Activated CD4-positive, alpha-beta T cell treated with anti-CD3 and anti-CD28 coated beads, Interleukin-2, amount 50 U/mL, for 4 hours (primary cell): ENCODE data around the gene NVL.
"Not testable (repeated sequence)": the region's sequence is repeated elsewhere in the genome, so short reads cannot be mapped to it uniquely, and the experiment has no call there.

ENCODE experiments used
- DNase-seq, 2 experiments: peaks; one replicate each; pipeline ENCODE4 v3.0.0-alpha.2; 2020

Gene NVL

DNA sequence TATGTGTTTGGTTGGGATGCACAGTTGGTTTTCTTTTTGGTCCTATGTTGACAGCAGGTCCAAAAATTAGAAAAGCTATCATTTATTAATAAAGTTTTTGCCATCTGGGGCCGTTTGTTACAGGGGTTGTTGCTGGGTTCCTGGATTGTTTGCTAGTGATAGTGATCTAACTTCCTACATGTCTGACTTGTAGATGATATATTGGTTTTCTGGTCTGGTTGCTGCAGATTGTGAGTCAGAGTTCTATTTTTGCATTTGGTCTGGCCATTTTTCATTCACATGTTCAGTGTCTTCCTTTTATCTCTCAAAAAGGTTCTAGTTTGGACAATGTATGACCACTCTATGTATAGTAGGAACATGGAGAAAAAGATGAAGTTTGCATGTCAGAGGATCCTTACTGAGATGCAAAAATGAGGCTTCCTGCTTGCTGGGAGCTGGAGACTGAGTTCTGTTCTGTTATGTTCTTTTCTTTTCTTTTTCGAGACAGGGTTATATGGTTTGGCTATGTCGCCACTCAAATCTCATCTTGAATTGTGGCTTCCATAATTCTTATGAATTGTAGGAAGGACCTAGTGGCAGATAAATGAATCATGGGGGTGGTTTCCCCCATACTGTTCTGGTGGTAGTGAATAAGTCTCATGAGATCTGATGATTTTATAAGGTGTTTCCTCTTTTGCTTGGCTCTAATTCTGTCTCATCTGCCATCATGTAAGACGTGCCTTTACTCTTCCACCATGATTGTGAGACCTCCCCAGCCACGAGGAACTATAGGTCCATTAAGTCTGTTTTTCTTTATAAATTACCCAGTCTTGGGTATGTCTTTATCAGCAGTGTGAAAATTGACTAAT, 4.2 kb upstream of the NVL start:
- no peak for DNase-seq

DNA sequence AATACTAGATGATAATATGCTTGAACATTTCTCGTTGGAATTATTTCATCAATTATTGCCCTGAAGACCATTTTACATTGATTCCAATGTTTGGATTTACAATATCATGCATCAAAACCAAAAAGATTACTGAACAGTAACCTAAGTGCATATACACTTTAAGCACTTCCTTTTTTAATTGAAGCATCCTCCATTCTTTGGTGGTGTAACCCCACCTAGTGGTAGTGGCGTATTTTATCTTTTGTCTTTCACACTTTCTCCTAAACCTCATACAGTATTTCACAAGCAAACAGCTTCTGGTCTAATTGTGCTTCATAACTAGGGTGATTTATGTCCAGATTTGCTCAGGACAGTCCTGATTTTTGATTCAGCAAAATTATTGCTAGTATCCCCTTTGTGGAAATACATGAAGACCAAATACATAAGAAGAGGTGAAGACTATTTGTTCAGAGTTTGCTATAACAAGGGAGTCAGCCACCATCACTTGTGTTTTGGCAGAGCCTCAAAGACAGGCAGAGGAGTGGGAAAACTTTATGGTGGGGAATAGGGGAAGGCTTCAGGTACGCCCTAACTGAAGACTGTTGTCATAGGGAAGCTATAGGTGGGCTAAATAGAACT, 3.4 kb upstream of the NVL start:
- no peak for DNase-seq

DNA sequence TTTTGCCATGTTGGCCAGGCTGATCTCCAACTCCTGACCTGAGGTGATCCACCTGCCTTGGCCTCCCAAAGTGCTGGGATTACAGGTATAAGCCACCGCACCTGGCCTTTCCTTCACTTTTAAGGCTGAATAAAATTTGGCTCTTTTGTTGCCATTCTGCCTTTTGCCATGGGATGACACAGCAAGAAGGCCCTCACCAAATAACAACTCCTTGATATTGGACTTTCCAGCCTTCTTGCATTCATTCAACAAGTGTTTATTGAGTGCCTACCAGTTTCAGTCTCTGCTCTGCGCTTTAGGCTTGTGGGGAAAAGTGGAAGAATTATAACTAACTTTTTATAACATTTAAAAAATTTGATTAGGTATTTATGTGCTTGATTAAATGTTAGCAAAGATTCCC, 1.9 kb upstream of the NVL start:
- DNase-seq = no peak

DNA sequence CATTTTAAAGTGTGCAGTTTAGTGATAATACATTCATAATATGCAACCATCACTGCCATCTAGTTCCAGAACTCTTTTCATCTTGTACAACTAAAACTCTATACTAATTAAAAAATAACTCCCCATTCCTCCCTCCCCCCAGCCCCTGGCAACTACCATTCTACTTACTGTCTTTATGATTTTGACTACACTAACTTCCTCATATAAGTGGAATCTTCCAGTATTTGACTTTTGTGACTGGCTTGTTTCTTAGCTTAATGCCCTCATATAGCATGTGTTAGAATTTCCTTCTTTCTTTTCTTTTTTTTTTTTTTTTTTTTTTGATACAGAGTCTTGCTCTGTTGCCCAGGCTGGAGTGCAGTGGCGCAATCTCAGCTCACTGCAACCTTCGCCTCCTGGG, 1.4 kb upstream of the NVL start:
- DNase-seq = no peak

DNA sequence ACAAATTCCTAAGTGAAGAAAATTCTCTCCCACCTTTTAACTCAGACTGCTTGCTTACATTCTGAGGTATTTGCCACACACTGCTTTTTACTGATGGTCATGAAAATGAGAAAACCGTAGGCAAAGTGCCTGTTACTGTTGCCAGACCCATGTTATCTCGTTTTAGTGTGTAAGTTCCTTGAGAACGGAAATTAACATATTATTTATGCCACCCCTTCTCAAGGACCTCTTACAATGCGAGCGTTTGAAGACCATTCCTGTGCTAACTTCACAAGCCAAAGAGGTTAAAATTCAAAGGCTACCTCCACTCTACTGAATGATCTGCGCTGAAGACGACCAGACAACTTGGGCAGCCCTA, 509 bp downstream of the NVL start:
- DNase-seq = no peak

DNA sequence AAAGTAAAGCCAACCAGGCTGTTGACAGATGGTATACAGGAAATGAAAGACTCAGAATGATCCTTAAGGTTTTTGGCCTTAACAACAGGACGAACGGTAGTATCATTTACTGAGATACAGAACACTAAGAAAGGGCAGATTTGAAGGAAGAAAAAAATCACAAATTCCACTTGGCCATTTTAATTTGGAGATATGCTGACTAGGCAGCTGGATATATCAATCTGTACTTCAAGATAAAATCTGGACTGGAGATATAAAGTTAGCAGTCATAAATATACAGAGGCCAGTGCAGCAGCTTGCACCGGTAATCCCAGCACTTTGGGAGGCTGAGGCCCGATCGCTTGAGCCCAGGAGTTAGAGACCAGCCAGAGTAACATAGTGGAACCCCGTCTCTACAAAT, 1.3 kb downstream of the NVL start:
- DNase-seq = no peak

DNA sequence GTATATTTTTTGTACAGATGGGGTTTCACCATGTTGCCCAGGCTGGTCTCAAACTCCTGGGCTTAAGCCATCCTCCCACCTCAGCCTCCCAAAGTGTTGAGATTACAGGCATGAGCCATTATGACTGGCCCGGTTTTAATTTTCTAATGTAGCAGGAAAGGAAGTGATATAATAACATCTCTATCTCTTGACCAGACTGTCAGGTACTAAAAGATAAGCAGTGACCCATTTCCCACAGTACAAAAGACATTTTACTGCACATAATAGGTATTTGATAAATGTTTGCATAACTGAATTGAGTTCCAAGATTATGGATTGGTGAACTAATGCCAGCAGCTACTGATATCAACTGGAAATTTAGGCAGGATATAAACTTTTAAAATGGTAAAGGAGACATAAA, 4.0 kb downstream of the NVL start:
- DNase-seq = no peak

DNA sequence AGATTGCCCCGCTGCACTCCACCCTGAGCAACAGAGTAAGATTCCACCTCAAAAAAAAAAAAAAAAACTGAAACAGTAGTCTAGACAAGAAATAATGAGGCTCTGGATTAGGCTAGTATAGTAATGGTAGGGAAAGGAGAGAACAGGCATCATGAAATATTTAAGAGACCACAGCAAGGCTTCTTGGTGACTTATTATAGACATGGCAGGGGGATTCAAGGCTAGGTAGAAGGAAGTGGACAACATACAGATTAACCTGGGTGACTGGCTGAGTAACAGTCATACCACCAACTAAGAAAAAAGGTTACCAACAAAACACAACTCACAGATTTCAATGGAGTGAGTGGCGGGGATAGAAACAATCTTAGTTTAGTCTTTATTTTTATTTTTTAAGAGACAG, 8.3 kb downstream of the NVL start:
- DNase-seq = no peak

DNA sequence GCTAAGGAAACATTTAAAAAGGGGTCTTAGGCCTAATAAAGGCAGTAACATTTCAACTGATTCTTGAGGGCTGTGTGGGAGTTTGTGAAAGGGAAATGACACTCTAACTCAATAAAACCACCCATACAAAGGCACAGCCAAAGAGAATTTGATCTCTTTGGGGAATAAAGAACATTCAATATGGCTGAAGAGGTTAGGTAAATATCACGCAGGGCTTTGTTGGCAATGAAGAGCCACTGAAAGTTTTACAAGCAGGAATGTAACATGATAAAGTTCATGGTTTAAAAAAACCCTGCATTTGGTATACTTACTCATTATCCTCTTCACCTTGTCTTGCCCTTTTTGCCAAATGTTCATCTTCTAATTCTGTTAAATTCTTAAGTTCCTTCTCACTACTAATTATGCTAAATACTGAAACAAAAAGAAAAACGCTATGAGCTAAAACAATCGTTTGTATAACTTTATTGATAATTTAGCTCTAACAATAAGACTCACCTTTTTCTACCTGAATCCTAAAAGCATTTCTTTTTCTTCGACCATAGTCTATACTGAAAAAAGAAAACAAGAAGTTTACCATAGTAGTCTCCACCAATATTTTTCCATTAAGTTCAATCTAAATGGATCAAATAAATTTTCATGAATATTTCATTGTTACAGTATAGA, 12.5 kb downstream of the NVL start:
- DNase-seq = no peak

DNA sequence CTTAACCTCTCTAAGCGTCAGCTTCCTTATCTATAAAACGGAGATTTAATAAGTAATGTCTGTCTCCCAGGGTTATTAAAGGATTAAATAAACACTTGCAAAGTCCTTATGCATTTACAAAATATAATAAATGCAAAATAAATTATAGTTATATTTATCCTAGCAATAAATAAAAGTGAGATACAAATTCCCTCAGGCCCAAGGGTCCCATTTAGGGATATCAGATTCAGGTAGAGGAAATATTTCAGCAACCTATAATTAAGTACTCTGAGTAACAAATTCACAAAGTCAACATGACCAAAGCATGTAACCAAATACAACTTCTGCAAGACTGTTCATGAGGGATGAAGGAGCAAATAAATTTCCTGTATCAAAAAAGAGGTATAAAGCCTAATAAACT, 17.9 kb downstream of the NVL start:
- DNase-seq = no peak

DNA sequence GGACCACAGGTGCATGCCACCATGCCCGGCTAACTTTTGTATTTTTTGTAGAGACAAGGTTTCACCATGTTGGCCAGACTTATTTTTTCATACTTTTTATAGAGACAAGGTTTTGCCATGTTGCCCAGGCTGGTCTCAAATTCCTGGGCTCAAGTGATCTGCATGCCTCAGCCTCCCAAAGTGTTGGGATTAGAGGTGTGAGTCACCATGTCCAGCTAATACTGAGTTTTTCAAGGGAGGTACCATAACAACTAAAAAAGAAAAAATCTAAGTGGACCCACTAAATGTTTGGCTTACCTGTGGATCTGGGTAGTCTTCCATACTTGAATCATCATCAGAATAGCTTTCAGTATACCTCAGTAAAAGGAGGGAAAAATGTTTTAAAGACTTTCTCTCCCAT, 18.5 kb downstream of the NVL start:
- DNase-seq = not testable (repeated sequence)

DNA sequence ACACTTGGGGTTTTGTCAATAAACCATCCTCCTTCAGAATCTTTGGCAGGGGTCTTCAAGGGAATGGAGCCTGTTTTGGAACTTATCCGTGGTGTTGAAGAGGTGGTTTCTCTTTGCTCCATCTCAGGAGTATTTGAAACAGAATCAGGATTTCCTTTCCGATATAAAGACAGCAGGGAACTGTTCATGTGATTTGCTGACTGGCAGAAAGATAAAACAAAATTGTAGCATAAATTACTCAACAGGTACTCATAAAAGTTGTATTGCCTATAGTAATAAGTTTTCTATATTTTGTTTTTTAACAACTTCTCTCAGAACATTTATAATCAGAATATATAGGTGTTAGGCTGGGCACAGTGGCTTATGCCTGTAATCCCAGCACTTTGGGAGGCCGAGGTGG, 21.9 kb downstream of the NVL start:
- no peak for DNase-seq

DNA sequence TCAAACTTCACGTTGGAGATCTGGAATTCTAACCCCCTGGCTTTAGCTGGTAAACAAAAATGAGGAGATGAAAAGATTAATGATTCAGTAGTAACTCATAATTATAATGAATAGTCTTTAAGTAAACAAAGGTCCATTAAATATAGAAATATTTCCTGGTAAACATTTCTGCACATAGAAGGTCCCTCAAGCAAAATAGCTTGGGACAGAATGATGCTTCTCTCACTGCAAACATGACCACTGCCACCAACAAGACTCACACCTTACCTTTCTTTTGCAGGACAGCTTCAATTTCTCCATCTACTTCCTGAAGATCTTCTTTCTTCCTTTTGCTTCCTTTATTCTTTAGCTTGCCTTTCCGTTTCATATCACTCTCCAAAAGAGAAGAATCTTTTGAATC, 25.2 kb downstream of the NVL start:
- DNase-seq = no peak

DNA sequence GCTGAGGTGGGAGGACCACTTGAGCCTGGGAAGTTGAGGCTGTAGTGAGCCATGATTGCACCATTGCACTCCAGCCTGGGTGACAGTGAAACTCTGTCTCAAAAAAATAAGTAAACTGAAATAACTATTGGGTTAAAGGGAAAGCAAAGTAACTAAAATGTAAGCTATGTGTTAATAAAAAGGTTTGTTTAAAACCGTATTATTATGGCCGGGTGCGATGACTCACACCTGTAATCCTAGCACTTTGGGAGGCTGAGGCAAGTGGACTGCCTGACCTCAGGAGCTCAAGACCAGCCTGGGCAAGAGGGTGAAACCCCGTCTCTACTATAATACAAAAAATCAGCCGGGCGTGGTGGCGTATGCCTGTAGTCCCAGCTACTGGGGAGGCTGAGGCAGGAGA, 27.0 kb downstream of the NVL start:
- DNase-seq = no peak

DNA sequence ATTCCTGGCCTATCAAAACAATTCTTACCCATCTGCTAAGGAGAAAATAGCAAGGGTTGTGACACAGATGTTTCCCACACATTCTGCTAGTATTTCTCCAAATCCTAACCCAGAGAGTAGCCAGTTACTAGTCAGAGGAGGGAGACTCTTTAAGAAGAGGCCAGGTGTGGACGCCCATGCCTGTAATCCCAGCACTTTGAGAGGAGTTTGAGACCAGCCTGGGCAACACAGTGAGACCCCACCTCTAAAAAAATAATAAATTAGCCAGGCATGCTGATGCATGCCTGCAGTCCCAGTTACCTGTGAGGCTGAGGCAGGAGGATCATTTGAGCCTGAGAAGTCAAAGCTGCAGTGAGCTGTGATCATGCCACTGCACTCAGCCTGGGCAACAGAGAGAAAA, 28.6 kb downstream of the NVL start:
- no peak for DNase-seq

DNA sequence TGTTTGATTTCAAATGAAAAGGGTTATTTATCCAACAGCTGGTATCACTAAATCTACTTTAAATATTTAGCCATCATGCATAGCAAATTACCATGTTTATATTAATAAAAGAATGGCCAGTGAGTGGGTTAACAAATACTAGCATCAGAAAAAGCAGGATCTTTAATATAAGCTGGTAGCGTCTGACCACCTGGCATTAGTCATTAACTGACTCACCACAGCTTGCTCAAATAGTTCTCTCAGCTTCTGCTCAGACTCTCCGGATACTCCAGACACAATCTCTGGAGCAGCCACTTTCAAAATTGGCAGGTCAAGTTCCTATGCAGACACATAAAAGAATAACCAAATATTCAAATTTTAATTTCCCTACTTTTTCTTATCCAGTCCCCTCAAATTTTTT, 29.6 kb downstream of the NVL start:
- no peak for DNase-seq

DNA sequence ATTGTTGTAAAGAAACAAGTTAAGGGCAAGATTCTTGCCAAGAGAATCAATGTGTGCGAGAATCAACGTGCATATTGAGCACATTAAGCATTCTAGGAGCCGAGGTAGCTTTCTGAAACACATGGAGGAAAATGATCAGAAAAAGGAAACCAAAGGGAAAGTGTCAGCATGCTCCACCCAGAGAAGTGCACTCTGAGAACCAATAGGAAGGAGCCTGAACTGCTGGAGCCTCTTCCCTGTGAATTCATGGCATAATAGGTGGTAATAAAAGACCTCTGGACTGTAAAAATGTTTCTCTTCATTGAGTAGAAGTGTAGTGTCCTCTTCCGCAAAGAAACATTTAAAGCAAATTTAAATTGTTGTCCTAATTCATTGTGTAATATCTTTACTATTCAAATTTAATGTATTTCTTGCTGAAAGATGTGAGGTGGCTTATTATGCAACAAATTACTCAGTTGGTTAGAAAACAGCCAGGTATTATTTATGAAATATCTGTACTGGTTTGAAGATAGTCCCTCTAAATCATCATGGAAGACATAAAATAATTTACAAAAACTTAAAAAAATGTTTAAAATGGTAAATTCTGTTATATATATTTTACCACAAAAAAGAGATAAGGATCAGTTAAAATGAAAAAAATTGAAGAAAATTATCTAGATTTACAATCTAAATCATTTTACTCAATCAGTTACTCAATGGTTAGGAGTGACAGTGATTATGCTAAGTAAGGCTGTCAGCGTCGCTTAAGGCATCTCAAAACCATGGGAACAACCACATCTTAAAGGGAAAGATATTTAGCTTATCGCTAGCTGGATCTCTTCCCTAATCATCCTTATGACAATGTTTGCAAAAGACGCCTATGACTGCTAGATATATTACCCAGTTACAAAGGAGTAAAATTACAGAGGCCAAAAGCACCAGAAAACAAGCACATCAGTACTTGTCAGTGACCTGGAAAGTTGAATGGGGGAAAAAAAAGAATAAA, 31.3 kb downstream of the NVL start:
- DNase-seq = no peak

DNA sequence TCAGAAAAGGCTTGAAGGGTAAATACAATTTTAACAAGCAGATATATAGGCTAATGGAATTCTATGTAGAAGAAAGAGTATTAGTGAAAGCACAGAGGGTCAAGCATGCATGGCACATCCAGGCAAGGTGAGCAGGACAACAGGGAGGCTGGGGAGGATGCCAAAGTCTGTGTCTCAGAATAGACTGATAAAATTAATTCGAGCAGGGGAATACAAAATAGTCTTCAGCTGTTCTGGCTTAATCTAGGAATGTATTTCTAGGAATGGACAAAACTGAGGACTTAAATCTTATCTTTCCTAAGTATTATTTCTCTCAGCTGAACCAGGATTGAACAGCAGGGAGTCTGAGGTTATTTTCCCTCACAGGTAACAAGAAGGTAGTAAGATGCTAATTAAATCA, 35.2 kb downstream of the NVL start:
- no peak for DNase-seq

DNA sequence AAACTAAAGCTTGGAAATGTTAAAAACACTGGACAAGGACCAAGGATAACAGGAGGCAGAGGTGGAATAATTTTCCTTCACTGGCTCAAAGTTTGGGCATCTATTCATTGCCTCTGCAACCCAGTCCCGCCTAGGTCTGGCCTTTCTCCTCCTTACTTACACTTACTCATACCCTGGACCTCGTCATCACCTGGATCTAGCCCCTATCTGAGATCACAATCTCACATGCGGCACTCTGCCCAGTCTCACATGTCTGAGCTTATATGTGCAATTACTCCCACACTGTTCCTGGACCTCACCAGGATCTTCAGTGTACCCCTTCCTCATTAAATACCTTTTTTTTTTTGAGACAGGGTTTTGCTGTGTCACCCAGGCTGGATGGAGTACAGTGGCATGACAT, 37.6 kb downstream of the NVL start:
- no peak for DNase-seq

DNA sequence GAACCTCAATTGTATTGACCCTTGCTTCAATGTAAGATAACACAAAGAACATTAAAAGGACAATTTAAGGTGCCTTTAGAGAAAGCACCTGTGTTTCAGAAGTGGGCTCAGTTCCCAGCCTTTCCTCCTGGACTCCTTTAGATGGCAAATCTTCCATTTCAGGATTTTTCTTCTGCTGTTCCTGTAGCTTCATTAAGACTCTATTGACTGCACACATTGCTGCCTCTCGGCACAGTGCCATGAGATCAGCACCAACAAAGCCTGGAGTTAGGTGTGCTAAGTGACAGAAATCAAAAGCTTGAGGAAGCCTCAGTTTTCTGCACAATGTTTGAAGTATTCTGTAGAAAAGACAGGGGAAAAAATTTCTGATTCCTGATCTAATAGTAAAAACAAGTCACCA, 40.6 kb downstream of the NVL start:
- DNase-seq = no peak

DNA sequence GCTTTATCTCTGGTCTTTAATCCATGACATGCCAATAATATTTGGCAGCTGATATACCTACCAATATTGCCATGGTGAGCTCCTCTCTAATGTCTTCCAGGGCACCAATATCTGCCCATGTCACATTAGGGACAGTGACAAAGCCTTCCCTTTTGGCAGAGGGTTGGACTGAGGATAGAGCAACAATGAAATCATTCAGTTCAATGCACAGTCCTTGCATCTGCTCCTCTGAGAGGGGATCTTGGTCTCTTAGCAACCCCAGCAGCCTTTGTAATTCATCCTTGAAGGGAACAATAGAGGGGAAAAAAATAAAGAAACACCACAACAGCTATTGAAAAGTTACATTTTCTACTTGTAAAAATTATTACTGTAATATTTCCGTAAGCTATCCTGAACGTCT, 42.3 kb downstream of the NVL start:
- no peak for DNase-seq

DNA sequence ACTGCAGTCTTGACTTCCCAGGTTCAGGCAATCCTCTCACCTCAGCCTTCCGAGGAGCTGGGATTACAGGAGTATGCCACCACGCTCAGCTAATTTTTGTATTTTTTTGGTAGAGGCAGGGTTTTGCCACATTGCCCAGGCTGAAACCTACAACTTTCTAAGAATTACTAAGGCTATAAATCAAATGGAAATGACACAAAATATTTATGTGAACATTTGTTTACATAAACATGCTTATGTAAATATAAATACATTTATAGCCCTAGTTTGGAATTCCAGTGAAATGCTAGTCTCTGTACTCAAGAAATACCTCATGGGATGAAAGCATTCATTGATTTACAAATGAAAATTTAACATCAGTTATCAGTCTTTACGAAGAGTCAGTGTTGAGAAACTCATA, 47.8 kb downstream of the NVL start:
- no peak for DNase-seq

DNA sequence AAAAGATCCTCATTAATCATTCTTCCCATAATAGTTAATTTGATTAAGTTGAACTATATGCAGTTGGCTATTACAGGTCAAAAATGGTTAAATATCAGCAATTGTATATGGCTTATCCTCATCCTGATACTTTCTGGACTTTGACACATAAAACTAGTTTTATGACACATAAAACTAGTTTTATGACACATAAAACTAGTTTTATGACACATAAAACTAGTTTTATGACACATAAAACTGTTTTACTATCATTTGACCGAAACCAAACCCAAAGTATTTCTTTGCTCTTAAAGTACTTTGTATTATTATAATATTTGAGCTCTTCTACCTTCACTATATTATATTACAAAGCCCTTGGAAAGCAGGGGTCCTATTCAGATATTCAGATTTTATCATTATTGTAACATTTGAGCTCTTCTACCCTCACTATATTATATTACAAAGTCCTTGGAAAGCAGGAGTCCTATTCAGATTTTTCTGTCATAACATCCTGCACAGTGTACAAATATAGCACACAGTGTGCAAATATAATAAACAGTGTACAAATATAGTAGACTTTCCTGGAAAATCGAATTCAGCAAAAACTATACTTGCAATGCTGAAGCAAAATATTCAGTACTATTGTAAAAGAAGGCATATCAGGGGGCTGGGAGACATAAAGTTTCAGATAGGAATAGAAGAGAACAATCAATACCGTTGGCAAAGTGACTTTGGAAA, 53.0 kb downstream of the NVL start:
- DNase-seq = no peak
